ENCODE measurements around the gene SLC16A5. TPM values are rescaled to one million over a fixed set of nuclear protein-coding genes. Genes with fewer than 3 reads are reported as not detected.

Gene SLC16A5
- total RNA-seq, 1 donor from 2014 or later: 40.5 TPM

- intact Hi-C loops (cut with DNase I): no loop called here
- Histone ChIP-seq H3K4me1 (peaks cover 41% of the 10 kb centered on the region), H3K9me3 (no peaks in the 10 kb centered on the region), H3K36me3 (no peaks in the 10 kb centered on the region), H3K27ac (peak overlapping the region; percentile 93), H3K4me3 (peak overlapping the region; percentile 69), H3K27me3 (no peaks in the 10 kb centered on the region)
- ATAC-seq (no peak), DNase-seq (no peak)
- TF ChIP-seq CTCF (IDR thresholded peaks at IDR 0.05): no peak
Observed at GRCh38 chr17:75086496-75087181, 1.1 kb upstream of the SLC16A5 start.

GRCh38 chr17:75087182-75087557 lies 584 bp upstream of the SLC16A5 start:
- TF ChIP-seq CTCF (IDR thresholded peaks at IDR 0.05): no peak
- intact Hi-C loops (cut with DNase I): no loop called here
- no peaks in the 10 kb centered on the region for H3K36me3 ChIP-seq
- DNase-seq: no peak
- peak overlapping the region; percentile 93 for H3K27ac ChIP-seq
- no peaks in the 10 kb centered on the region for H3K9me3 ChIP-seq
- peaks cover 46% of the 10 kb centered on the region for H3K4me1 ChIP-seq
- peak overlapping the region; percentile 69 for H3K4me3 ChIP-seq
- no peaks in the 10 kb centered on the region for H3K27me3 ChIP-seq
- no peak for ATAC-seq

- no peaks in the 10 kb centered on the region for H3K9me3 ChIP-seq
- H3K27ac ChIP-seq: peak overlapping the region; percentile 93
- H3K36me3 ChIP-seq: no peaks in the 10 kb centered on the region
- DNase-seq (no peak), ATAC-seq (peak; percentile 40)
- intact Hi-C loops (cut with DNase I): no loop called here
- H3K27me3 ChIP-seq: no peaks in the 10 kb centered on the region
- H3K4me3 ChIP-seq: peak overlapping the region; percentile 69
- H3K4me1 ChIP-seq: peaks cover 60% of the 10 kb centered on the region
- TF ChIP-seq CTCF (IDR thresholded peaks at IDR 0.05): no peak
Observed at GRCh38 chr17:75088465-75089417, 987 bp downstream of the SLC16A5 start.

GRCh38 chr17:75090871-75091854 lies 3.4 kb downstream of the SLC16A5 start:
- Histone ChIP-seq H3K4me3 (no peak overlapping the region), H3K4me1 (peaks cover 73% of the 10 kb centered on the region), H3K36me3 (no peaks in the 10 kb centered on the region), H3K27ac (peak overlapping the region; percentile 20), H3K27me3 (no peaks in the 10 kb centered on the region), H3K9me3 (no peaks in the 10 kb centered on the region)
- intact Hi-C loops (cut with DNase I): no loop called here
- no peak for ATAC-seq
- no peak for DNase-seq
- TF ChIP-seq CTCF (IDR thresholded peaks at IDR 0.05): no peak

- Histone ChIP-seq H3K4me3 (no peak overlapping the region), H3K4me1 (peaks cover 67% of the 10 kb centered on the region), H3K27ac (peak overlapping the region; percentile 20), H3K27me3 (no peaks in the 10 kb centered on the region), H3K9me3 (no peaks in the 10 kb centered on the region), H3K36me3 (no peaks in the 10 kb centered on the region)
- no peak for DNase-seq
- no peak for TF ChIP-seq CTCF (IDR thresholded peaks at IDR 0.05)
- intact Hi-C loops (cut with DNase I): no loop called here
- no peak for ATAC-seq
Observed at GRCh38 chr17:75091855-75092327, 4.1 kb downstream of the SLC16A5 start.

All from upper lobe of right lung (tissue), 1 donor.